ENCODE measurements around the gene SPRED1.

- TF ChIP-seq DNMT1 (IDR thresholded peaks at IDR 0.05), result no peak
- TF ChIP-seq BCLAF1 (IDR thresholded peaks at IDR 0.05; ENCODE audit: borderline replicate concordance in 1 of 2, control insufficient read depth in 1 of 2, low read depth in 2 of 2, low read length in 1 of 2), result no peak
- no peak for TF ChIP-seq MTA3 (IDR thresholded peaks at IDR 0.05; ENCODE audit: borderline replicate concordance)
- no peak for TF ChIP-seq GMEB1 (CRISPR knock-in tag; IDR thresholded peaks at IDR 0.05)
Measured at GRCh38 chr15:38247336-38247735, 5.3 kb upstream of the SPRED1 start.
